ENCODE results near the gene ADAM19. TPM values are rescaled to one million over a fixed set of nuclear protein-coding genes. Genes with fewer than 3 reads are reported as not detected.
"Not testable (repeated sequence)": the region's sequence is repeated elsewhere in the genome, so short reads cannot be mapped to it uniquely, and the experiment has no call there.

Gene ADAM19
- total RNA-seq, 1 donor from 2014 or later, result 9.4 TPM

DNA sequence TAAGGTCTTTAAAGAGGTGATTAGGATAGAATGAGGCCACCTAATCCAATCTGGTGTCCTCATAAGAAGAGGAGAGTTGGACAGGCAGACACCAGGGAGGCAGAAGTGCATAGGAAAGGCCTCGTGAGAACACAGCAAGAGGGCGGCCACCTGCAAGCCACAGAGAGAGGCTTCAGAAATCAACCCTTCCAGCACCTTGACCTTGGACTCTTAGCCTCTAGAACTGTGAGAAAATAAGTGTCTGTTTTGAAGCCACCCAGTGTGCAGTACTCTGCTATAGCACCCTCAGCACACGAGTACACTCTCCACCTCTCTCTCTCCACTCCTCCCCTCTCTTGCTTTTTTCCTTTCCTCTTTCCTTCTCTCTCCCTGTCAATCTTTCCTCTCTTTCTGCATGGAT lies 88.7 kb downstream of the ADAM19 start:
- DNase-seq (ENCODE audit: low spot score), result no peak

DNA sequence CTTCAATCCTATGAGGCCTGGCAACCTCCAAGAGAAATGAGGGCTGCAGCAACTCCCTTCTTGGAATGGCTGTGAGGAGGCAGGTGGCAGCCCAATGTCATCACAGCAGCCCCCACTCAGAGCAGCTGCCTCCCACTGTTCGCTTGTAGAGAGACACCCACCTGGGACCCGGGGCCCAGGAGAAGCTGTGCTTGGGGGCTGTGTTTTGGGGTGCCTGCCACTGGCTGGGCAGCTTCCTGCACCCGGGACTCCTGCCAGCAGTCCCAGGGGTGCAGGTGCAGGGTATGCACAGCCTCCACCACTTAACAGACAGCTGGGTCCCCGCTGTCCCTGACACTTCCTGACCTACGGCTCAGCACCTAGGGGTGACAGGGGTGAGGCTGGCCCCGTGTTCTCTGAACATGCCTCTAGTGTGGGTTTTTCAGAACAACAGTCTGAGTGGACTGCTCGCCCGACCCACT lies 89.3 kb downstream of the ADAM19 start:
- no peak for DNase-seq (ENCODE audit: low spot score)

DNA sequence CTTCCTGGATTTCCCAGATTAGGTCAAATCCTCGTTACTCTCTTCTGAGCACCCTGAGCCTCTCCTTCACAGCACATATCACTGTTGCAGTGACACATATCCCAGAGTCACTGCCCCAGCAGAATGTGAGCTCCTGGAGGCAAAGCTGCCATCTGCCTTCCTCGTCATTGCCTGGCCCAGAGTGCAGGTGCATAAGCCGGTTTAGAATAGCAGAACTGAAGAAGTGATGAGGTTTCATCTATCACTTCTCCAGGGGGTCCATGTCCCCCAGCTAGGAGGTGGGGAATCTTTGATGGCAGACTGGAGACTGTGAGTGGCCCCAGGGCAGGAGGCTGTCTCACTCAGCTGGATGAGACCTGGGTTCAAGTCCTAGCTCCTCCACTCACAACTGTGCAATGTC lies 89.8 kb downstream of the ADAM19 start:
- no peak for DNase-seq (ENCODE audit: low spot score)

- no peak for DNase-seq (ENCODE audit: low spot score)
Measured at GRCh38 chr5:157485340-157485739, 90.2 kb downstream of the ADAM19 start.

GRCh38 chr5:157484768-157485167 lies 90.8 kb downstream of the ADAM19 start:
- DNase-seq (ENCODE audit: low spot score), result no peak

DNA sequence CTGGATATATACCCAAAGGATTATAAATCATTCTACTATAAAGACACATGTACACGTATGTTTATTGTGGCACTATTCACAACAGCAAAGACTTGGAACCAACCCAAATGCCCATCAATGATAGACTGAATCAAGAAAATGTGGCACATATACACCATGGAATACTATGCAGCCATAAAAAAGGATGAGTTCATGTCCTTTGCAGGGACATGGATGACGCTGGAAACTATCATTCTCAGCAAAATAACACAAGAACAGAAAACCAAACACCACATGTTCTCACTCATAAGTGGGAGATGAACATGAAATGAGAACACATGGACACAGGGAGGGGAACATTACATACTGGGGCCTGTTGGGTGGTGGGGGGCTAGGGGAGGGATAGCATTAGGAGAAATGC lies 92.9 kb downstream of the ADAM19 start:
- not testable (repeated sequence) for DNase-seq (ENCODE audit: low spot score)

DNA sequence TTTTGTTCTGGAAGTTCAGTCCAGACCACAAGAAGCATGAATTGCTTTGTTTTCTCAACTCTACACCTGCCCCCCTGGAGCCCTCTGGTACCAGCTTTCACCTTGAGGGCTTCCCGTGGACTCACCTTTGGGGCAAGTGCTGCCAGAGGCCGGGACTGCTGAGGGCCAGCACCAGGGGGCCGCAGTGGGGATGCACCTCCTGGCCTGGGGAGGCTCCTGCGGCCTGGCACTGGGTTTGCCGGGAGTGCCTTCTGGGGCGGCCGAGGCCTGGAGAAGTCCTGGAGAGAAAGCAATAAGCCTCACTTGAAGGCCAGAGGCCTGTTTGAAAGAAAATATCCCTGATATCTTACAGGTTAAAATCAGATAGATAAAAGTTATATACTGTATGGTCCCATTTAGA lies 93.9 kb downstream of the ADAM19 start:
- no peak for DNase-seq (ENCODE audit: low spot score)

DNA sequence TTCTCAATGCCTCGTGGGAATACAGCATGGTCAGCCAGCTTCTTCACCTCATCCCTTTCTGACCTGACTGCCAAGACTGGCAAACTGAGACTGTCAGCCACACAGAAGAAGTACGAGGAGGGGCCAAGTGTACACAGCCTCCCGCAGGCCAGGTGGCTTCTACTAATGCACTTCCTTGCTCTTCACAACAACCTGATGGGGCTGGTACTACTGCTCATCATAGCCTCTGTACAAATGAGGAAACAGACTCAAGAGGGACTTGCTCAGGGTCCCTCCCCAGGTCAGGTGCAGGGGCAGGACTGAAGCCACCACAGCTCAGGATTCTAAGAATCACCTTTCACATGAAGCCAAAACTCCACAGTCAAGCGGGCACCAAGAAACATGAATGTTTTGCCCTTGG lies 94.3 kb downstream of the ADAM19 start:
- no peak for DNase-seq (ENCODE audit: low spot score)

DNA sequence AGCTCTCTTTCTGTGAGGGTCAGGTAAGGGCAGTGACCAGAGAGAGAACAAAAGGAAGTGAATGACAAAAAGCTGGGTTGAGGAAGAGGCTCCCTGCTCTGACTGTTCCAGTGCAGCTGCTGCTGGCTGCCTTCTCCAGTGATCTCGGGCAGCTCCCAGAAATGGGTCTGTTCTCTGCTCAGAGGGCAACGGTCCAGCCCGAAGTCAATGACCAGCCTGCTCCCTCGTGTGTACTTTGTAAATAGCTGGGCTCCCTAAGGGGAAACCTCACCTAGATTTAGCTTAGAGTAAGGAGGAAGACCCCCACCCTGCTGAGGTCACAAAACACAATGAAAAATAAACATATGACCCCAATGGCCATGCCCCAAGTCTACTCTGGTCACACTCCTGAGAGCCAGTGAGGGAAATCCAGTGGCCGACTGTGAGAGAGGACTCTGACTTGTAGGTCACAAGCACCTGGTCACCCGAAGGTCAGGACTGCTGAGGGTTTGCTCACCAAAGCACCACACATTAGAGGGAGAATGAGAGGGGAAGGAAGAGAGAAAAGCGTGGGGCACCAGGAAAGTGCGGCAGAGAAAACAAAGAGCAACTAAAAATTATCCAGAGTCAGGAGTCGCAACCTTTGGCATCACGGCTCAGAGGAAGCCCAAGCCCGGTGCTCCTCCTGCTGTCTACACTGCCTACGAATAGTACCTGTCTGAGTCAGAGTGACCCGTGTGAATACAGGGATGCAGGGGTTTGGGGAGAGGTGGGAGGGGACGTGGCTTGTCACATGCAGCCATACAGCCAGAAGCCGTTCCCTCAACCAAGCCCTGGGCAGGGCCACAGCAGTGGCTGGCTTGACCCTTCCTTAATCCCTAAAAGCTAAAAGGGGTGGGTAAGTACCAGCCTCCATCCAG lies 95.7 kb downstream of the ADAM19 start:
- DNase-seq (ENCODE audit: low spot score), result no peak

GRCh38 chr5:157479166-157479565 lies 96.4 kb downstream of the ADAM19 start:
- DNase-seq (ENCODE audit: low spot score), result no peak

DNA sequence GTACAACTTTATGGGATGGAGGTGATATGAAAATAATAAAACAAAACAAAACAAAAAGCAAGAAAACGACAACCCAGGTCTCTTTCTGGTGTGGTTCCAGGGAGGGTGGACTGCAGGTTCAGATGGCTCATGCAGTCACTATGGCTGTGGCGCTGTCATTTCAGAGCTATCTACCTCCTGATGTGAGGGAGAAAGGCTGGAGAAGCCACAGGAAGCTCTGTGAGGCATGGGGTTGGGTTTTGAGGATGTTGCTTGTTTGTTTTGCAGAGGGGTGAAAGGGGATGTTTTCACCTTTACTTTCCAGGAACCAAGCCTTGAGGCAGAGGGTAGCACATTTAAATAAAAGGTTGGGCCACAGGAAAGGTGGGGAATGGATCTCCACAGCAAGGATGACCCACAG lies 96.8 kb downstream of the ADAM19 start:
- DNase-seq (ENCODE audit: low spot score), result no peak

DNA sequence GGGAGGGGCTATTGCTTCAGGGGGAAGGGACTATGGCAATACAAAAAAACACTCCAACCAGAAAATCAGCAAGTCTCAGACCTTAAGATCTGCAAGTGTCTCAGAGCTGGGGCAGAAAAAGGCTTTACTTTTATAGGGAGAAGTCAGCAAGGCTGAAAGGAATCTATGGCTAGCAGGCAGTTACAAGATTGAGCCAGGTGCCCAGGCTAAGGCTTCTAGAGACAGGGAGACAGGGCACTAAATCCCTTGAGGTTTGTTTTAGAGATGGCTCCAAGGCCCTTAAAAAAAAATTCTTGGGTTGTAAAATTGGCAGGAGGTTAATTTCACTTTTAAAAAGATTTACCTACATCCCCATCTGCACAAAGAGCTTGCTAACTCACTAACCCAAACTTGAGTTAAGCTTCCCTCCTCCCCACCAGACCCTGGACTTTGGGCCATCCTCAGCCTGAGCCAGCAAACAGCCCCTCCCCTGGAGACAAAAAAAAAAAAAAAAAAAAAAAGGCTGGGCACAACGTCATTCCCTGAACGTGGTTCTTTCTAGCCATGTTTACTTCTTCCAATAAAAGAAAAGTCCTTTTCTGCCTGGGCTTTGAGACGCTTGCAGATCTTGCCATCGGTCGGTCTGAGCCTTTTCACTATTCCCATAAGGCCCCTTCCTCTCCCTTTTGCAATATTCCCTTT lies 97.6 kb downstream of the ADAM19 start:
- DNase-seq (ENCODE audit: low spot score), result no peak

GRCh38 chr5:157476702-157477408 lies 98.7 kb downstream of the ADAM19 start:
- no peak for DNase-seq (ENCODE audit: low spot score)

- DNase-seq (ENCODE audit: low spot score), result no peak
Measured at GRCh38 chr5:157475432-157475831, 100.1 kb downstream of the ADAM19 start.

- DNase-seq (ENCODE audit: low spot score), result no peak
Measured at GRCh38 chr5:157473383-157474320, 101.9 kb downstream of the ADAM19 start.

GRCh38 chr5:157471709-157472108 lies 103.9 kb downstream of the ADAM19 start:
- DNase-seq (ENCODE audit: low spot score), result no peak

GRCh38 chr5:157470631-157471030 lies 104.9 kb downstream of the ADAM19 start:
- no peak for DNase-seq (ENCODE audit: low spot score)

DNA sequence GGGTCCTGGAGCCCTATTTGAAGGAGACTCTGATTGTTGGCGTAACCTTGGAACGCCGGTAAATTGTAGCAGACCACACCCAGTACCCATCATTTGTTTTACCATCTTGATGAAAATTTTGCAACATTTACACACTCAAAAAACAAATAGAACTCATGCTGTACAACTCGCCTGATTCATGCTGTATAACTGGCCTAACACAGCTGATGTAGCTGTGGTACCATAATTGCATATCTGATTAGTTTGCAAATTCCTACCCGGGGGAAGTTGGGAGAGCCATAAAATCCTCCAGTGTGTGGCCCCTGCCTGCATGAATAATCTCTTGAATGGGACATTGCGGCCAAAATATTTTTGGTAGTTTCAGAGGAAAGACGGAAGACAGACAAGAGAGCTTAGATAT lies 105.9 kb downstream of the ADAM19 start:
- DNase-seq (ENCODE audit: low spot score), result no peak

GRCh38 chr5:157469073-157469472 lies 106.5 kb downstream of the ADAM19 start:
- no peak for DNase-seq (ENCODE audit: low spot score)

DNA sequence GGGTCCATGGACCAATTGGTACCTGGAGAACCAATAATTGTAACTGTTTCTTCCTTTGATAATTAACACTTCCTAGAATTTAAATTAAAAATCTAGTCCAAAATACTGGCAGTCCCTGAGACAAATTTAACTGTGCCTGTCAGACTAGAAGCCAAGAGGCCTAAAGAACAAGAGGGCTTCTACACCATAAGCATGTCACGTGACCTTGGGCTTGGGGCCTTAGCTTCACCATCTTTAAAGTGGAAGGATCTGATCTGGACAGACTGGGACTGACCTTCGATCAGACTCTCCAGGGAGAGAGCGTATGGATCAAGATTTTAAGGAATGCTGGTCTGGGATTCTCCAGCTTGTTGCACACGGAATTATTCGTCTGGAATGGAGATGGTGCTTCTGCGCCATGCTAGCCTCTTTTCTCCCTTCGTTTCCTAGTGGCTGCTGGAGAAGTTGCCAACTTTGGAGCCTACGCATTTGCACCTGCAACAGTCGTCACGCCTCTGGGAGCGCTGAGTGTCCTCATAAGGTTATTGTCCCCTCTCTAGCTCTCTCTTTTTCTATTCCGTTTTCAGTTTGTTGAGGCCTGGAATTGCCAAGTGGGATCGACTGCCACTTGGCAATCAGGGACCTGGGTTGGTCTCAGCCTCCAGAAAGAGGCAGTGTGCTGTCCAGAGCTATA lies 107.1 kb downstream of the ADAM19 start:
- DNase-seq (ENCODE audit: low spot score), result no peak

All from mesenteric fat pad (tissue), 1 donor.